HepG2 (cell line): Measurements from ENCODE around the gene TBC1D16. TPM values are rescaled to one million over a fixed set of nuclear protein-coding genes. Genes with fewer than 3 reads are reported as not detected.

Experiments
- AFF4 ChIP-seq: sonication (generic); formaldehyde crosslinking; IDR thresholded peaks from 2 replicates; pipeline ENCODE4 v1.4.0; 2020; ENCODE audit warnings: missing genetic modification reagents
- ARNTL ChIP-seq: sonication (generic); formaldehyde crosslinking; IDR thresholded peaks from 2 replicates; pipeline ENCODE4 v1.4.0; 2020; ENCODE audit warnings: mild to moderate bottlenecking, missing genetic modification reagents
- DMAP1 ChIP-seq: IDR thresholded peaks from 2 replicates; pipeline ENCODE4 v1.6.1; 2016
- GTF2F1 ChIP-seq: fragments of 150-350 bp; IDR thresholded peaks from 2 replicates; pipeline ENCODE4 v1.6.1; 2014; ENCODE audit warnings: low read length
- NR2F2 ChIP-seq: IDR thresholded peaks from 2 replicates; pipeline ENCODE4 v1.6.1; 2012; ENCODE audit warnings: low read depth, inconsistent platforms, borderline replicate concordance
- REL ChIP-seq: sonication (generic); formaldehyde crosslinking; conservative IDR thresholded peaks from 2 replicates; pipeline ENCODE4 v1.8.0; 2022; ENCODE audit warnings: mild to moderate bottlenecking, missing genetic modification reagents, moderate library complexity
- REXO4 ChIP-seq: sonication (generic); formaldehyde crosslinking; IDR thresholded peaks from 2 replicates; pipeline ENCODE4 v1.8.0; 2022; ENCODE audit warnings: missing genetic modification reagents, mild to moderate bottlenecking, borderline replicate concordance
- SALL1 ChIP-seq: sonication (generic); formaldehyde crosslinking; IDR thresholded peaks from 2 replicates; pipeline ENCODE4 v1.8.0; 2022; ENCODE audit warnings: mild to moderate bottlenecking, missing genetic modification reagents
- SMYD3 ChIP-seq: sonication (generic); formaldehyde crosslinking; IDR thresholded peaks from 2 replicates; pipeline ENCODE4 v1.8.1; 2023; ENCODE audit warnings: mild to moderate bottlenecking, missing genetic modification reagents
- TFE3 ChIP-seq: IDR thresholded peaks from 2 replicates; pipeline ENCODE4 v1.6.1; 2016
- ZBTB44 ChIP-seq: sonication (generic); formaldehyde crosslinking; IDR thresholded peaks from 2 replicates; pipeline ENCODE4 v1.4.0; 2020; ENCODE audit warnings: missing genetic modification reagents
- ZMAT3 ChIP-seq: sonication (generic); formaldehyde crosslinking; conservative IDR thresholded peaks from 2 replicates; pipeline ENCODE4 v1.7.0; 2021; ENCODE audit warnings: missing genetic modification reagents
- ZNF142 ChIP-seq: sonication (generic); formaldehyde crosslinking; IDR thresholded peaks from 2 replicates; pipeline ENCODE4 v1.4.0; 2020; ENCODE audit warnings: missing genetic modification reagents
- ZNF546 ChIP-seq: sonication (generic); formaldehyde crosslinking; conservative IDR thresholded peaks from 2 replicates; pipeline ENCODE4 v1.8.1; 2023; ENCODE audit warnings: mild to moderate bottlenecking, missing genetic modification reagents
- ZNF557 ChIP-seq: sonication (generic); formaldehyde crosslinking; IDR thresholded peaks from 2 replicates; pipeline ENCODE4 v1.4.0; 2020; ENCODE audit warnings: missing genetic modification reagents
- ZNF567 ChIP-seq: sonication (generic); formaldehyde crosslinking; IDR thresholded peaks from 2 replicates; pipeline ENCODE4 v1.8.1; 2023; ENCODE audit warnings: mild to moderate bottlenecking, missing genetic modification reagents, borderline replicate concordance
- ZNF569 ChIP-seq: sonication (generic); formaldehyde crosslinking; IDR thresholded peaks from 2 replicates; pipeline ENCODE4 v1.5.0; 2020; ENCODE audit warnings: mild to moderate bottlenecking, missing genetic modification reagents, moderate library complexity, borderline replicate concordance
- polyA plus RNA-seq, 8 experiments: library from polyadenylated mRNA; depleted of rRNA in 3 of 8; stranded (reverse) in 7 of 8; unstranded in 1 of 8; fragments of >200 nt; fragmentation: Illumina TruSeq in 4 of 8; extraction: Trizol in 4 of 8; gene quantifications; 2 replicates each; pipeline versions ENCODE4 v1.2.1 to v1.2.3, GENCODE V29; 2011 to 2016; ENCODE audit warnings: low read depth in 4 of 8, missing spikeins in 1 of 8, mixed read lengths in 1 of 8; ENCODE audit not compliant: insufficient read depth in 1 of 8
- total RNA-seq, 5 experiments: library from RNA; depleted of rRNA; stranded (reverse); fragments of >200 nt; fragmentation: Illumina TruSeq; extraction: Trizol; gene quantifications; 2 replicates each; pipeline ENCODE4 v1.2.3, GENCODE V29; 2016; ENCODE audit warnings: low read depth in 1 of 5

TBC1D16 gene
- total and polyA plus RNA-seq, 2 of the 13 experiments (the other 11 are each of a cell fraction or from before 2014, with no cell fraction given) = 14.9 to 24.9 TPM

- TF ChIP-seq ZBTB44 (CRISPR knock-in tag) (0 out of 2 replicates have a peak, but pooled peaks have one; percentile 53), ZNF567 (peak; percentile 83; the same call in 1 of the 2 replicates), TFE3 (peak; percentile 54; the same call in 1 of the 2 replicates), GTF2F1 (no peak), REXO4 (CRISPR knock-in tag) (no peak), ZNF557 (CRISPR knock-in tag) (no peak), ZMAT3 (CRISPR knock-in tag) (peak; percentile 91), DMAP1 (peak; percentile 82), SALL1 (CRISPR knock-in tag) (peak; percentile 38), ZNF546 (CRISPR knock-in tag) (no peak), SMYD3 (CRISPR knock-in tag) (no peak), NR2F2 (no peak), ZNF142 (CRISPR knock-in tag) (no peak; the same call in 1 of the 2 replicates), ARNTL (CRISPR knock-in tag) (no peak), REL (CRISPR knock-in tag) (peak; percentile 94), ZNF569 (CRISPR knock-in tag) (0 out of 2 replicates have a peak, but pooled peaks have one; percentile 54), AFF4 (CRISPR knock-in tag) (no peak)
These were observed 454 bp upstream of the TBC1D16 start, which contains the start of gene CCDC40 (continued) for GRCh38 chr17:80035937-80036714.
